HG02884 (cell line): ENCODE measurements around the gene ITIH5.

Experiments
- ATAC-seq: cut with Tn5 transposase; IDR thresholded peaks from one replicate; pipeline ENCODE4 v1.9.1; 2021; ENCODE audit warnings: mild to moderate bottlenecking, moderate library complexity; ENCODE audit not compliant: unreplicated experiment

ITIH5 gene

DNA sequence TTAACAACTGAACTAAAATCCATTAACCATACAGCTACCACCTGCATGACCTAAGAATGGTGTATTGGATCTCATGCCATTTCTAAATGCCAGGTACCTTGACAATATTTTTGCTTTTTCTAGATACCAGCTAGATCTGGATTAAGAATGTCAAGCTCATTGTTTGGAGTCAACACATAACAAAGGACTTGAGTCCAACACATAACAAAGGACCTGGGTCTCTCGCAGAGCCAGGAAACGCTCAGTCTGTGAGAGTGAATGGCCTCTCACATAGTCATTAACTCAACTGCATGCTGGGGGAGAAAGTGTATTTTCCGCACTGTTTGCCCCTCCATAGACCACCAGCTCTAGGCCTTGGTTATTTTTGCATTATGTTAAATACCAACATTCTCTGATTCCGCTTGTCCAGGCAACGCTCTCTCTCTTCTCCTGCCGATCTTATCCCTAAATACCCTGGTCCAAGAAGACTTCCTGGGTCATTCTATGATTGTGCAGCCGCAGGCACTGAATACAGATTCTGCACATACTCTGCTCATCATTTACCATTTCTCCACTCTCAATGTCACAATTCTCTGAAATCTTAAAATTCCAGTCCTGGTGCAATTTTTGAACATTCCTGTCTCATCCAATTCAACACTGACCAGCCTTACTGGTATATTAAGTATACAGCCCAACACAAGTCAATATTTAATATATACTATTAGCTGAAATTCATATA is 31.2 kb downstream of the ITIH5 start:
- ATAC-seq, result no peak

DNA sequence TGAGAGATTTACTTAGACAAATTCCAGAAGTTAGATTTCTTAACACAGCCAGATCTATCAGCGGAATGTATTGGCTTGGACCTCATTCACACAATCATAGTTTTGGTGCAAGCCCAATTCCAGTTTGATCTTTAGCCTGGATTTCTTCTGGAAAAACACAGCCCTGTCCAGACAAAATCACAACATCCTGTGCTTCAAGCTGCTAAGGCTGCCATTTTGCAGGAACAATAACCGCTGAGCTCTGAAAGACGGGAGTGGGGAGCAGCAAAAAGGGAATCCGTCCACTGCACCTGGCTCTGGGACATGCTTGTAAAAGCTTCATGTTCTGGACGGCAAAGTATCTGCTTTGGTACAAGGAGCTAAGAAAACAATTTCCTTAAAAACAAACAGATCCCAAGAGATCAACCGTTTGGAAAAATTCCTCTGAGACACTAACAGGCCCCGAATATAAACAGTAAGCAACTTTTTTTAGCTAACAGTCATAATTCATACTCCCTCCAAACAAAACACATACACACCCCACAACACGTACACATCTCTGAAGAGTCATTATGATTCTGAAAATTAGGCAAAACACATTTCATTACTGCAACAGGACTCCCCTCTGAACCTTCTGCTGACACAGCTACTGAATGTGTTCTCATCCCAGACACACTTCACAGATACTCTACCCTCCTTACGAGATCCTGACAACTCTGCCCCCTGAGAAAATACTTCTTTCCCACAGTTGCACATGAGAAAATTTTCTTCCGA is 32.4 kb downstream of the ITIH5 start:
- no peak for ATAC-seq

DNA sequence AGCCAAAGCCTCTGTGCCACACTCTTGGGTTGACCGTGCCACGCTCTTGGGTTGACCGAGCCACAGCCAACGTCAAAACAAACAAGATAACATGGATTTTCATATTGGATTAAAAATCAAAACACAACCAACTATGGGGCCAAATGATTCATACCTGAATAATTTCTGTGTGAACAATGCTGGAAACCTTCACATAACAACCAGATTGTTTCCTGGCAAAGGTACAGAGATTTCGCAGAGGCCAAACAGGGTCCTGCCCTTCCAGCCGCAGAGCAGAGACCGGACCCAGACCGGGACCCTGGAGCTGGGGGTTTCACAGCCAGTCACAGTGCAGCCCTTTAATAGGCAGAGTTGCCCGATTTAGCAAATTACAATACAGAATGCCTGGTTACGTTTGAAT is 40.5 kb downstream of the ITIH5 start:
- ATAC-seq, result no peak

DNA sequence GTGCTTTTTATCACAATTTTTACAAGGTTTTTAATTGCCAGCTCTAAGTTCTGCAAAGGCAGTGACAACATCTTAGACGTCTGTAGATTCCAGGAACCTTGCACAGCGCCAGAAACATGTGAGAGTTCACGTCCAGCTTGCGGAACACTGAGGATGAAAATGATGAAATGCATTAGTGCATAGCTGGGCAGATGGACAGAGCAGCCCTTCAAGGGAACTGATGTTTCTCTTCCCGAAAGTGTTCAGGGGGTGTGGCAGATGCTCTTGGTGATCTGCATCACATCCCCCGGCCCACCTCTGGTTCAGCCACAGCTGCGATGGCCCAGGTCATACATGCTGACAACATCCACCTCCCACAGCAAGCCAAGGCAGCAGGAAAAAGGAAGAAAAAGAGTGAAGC is 40.9 kb downstream of the ITIH5 start:
- no peak for ATAC-seq

DNA sequence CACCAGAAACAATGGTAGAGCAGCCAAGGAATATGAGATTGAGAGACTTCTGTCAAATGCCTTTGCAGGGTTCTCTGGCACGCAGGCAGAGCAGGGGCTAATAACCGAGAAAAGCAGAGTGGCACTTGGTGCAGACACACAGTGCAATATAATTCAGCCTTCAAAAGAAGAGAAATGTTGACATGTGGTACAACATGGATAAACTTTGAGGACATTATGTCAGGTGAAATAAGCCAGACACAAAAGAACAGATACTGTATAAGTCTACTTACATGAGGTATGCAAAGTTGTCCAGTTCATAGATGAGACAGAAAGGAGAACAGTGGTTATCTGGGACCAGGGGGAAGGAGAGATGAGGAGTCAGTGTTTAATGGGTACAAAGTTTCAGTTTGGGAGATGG is 41.8 kb downstream of the ITIH5 start:
- ATAC-seq, result no peak

- ATAC-seq, result no peak
These were observed 43.8 kb downstream of the ITIH5 start for GRCh38 chr10:7622969-7623368.

DNA sequence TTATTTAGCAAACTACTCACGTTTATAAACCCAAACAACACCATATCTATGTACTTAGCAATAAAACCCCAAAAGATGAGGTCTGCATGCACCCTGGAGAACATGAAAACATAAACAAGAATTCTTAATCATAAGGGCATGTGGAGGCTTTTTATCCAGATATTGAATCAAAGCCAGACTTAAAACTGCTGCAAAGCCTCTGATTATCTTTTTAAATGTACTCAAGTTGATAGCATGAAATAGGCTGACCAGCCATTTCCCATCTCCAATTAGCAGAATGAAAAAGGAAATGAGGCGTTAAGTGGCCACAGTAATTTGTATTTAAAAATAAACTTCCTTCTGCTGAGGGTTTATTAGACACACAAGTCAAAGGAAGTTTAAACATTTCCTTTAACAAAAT is 48.3 kb downstream of the ITIH5 start:
- ATAC-seq, result no peak

GRCh38 chr10:7611909-7612308 is 54.9 kb downstream of the ITIH5 start:
- no peak for ATAC-seq

GRCh38 chr10:7610651-7611389 is 55.9 kb downstream of the ITIH5 start:
- no peak for ATAC-seq

DNA sequence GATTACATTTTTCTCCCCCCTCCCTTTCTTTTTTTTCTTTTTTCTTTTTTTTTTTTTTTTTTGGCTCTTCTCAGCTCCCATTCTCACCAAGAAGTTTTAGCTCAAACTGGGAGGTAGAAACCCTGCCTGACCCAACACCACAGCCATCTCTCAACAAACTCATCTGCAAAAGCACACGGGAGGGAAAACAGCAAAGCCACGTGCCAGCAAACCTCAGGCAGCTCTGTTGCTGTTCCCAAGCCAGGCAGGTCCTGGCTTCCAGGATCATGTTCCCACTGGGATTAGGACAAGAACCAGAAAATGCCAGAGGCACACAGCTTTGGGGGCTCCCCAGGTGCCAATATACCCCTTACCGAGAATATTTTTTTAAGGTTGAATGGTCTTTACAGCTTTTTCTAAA is 56.7 kb downstream of the ITIH5 start:
- no peak for ATAC-seq

- no peak for ATAC-seq
These were observed 57.2 kb downstream of the ITIH5 start for GRCh38 chr10:7609556-7609955.

DNA sequence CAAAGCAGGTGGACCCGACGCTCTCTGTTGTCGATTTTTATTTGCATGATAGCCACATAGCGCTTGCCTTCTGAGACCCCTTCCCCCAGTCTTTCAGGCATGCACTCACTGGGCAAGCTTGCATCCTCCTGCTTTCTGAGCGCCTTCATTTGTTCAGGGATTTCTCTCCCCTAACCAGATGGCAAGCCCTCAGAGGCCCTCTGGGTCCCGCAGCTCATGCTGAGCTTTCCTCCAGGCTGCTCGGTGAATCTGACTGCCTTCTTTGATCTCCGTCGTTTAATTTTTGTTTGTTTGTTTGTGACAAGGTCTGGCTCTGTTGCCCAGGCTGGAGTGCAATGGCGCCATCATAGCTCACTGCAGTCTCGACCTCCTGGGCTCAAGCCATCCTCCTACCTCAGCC is 58.8 kb downstream of the ITIH5 start:
- ATAC-seq, result no peak

GRCh38 chr10:7606951-7607404 is 59.8 kb downstream of the ITIH5 start:
- ATAC-seq, result no peak

- no peak for ATAC-seq
These were observed 61.0 kb downstream of the ITIH5 start for GRCh38 chr10:7605565-7606295.

GRCh38 chr10:7601023-7601656 is 65.6 kb downstream of the ITIH5 start:
- no peak for ATAC-seq

DNA sequence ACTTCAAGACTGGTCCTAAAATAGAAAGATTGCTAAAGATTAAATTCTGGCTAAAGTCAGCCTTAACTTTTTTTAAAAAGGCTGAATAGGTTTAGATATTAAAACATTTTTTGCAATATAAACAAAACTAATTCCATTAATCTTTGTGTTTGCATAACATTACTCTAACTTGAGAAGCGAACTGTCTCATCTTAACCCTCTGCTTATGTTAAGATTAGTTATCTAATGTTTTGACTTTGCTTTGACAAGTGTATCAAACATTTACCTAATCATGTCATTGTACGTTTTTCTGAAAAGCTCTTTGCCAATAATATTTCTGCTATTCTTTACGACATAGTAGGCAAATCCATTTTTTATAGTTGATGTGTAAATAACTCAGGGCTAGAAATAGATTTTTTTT is 68.0 kb downstream of the ITIH5 start:
- no peak for ATAC-seq

GRCh38 chr10:7596356-7596755 is 70.4 kb downstream of the ITIH5 start:
- ATAC-seq, result no peak

DNA sequence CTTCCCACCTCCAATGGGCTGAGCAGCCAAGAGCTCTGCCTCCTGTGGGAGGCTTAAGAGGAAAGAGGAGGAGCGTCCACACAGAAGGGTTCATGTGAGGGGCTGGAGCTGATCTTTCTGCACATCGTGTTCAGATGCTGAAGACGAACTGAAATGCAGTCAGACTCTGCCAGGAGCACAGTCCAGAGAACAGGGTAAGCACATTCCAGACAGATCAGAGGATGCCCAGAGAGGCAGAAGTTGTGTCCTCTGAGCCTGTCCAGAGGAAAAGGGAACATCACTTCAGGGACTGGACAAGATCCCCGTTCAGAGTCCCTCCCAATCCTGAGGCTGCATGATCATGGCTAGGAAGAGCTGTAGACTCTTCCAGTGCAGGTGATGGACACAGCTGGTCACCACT is 72.9 kb downstream of the ITIH5 start:
- ATAC-seq, result no peak

- no peak for ATAC-seq
These were observed 73.7 kb downstream of the ITIH5 start for GRCh38 chr10:7593063-7593462.

DNA sequence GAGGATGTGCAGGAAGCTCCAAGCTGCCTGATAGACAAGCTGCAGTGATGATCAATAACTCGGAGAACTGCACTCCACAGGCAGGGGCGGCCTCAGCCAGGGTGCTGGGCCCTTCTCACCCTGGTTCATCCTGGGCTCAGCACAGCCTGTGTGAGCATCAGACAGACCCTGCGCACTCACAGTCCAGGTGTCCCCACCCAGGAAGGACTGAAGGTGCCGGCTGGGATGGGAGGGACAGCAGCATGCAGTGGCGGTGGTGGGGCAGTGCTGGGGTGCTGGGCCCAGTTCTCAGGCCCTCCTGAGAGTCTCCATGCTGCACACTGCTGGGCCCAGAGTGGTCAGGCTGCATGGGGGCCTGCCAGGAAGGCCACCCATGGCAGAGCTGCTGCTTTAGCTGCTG is 74.1 kb downstream of the ITIH5 start:
- ATAC-seq, result no peak

GRCh38 chr10:7590271-7590670 is 76.5 kb downstream of the ITIH5 start:
- ATAC-seq, result no peak
